GM18867 (cell line): ENCODE data around the gene HIPK2.
A peak's percentile ranks its signal among the peaks of the same experiment; 100 is the strongest.

ENCODE experiments used
- ATAC-seq: cut with Tn5 transposase; IDR thresholded peaks from one replicate; pipeline ENCODE4 v1.9.1; 2021; ENCODE audit warnings: mild to moderate bottlenecking, moderate library complexity; ENCODE audit not compliant: unreplicated experiment

The HIPK2 gene

GRCh38 chr7:139777948-139778841 lies at the start of gene HIPK2:
HIPK2 (minus strand) TSS chr7:139777998; CDS start chr7:139777623, 375 bp downstream.
- ATAC-seq = peak; percentile 76

GRCh38 chr7:139827042-139827441 lies 49.2 kb upstream of the HIPK2 start:
- ATAC-seq = no peak

GRCh38 chr7:139825666-139826290 lies 48.0 kb upstream of the HIPK2 start:
- ATAC-seq = no peak

GRCh38 chr7:139823959-139824521 lies 46.2 kb upstream of the HIPK2 start:
- no peak for ATAC-seq

GRCh38 chr7:139822855-139823254 lies 45.1 kb upstream of the HIPK2 start:
- no peak for ATAC-seq

GRCh38 chr7:139821349-139822105 lies 43.7 kb upstream of the HIPK2 start:
- no peak for ATAC-seq

- no peak for ATAC-seq
These were observed 42.3 kb upstream of the HIPK2 start for GRCh38 chr7:139820089-139820488.

GRCh38 chr7:139817249-139817648 lies 39.5 kb upstream of the HIPK2 start:
- ATAC-seq = no peak

GRCh38 chr7:139813689-139814088 lies 35.9 kb upstream of the HIPK2 start:
- no peak for ATAC-seq

GRCh38 chr7:139813151-139813550 lies 35.4 kb upstream of the HIPK2 start:
- no peak for ATAC-seq

- ATAC-seq = no peak
These were observed 33.3 kb upstream of the HIPK2 start for GRCh38 chr7:139811066-139811465.

- no peak for ATAC-seq
These were observed 31.1 kb upstream of the HIPK2 start for GRCh38 chr7:139808846-139809442.

- no peak for ATAC-seq
These were observed 30.6 kb upstream of the HIPK2 start for GRCh38 chr7:139808427-139808826.

GRCh38 chr7:139807009-139807408 lies 29.2 kb upstream of the HIPK2 start:
- ATAC-seq = no peak

- no peak for ATAC-seq
These were observed 26.8 kb upstream of the HIPK2 start for GRCh38 chr7:139804571-139804970.

GRCh38 chr7:139799586-139799985 lies 21.8 kb upstream of the HIPK2 start:
- ATAC-seq = no peak

GRCh38 chr7:139798892-139799291 lies 21.1 kb upstream of the HIPK2 start:
- ATAC-seq = no peak

- ATAC-seq = peak; percentile 65
These were observed 20.4 kb upstream of the HIPK2 start for GRCh38 chr7:139798221-139798620.

GRCh38 chr7:139797607-139798006 lies 19.8 kb upstream of the HIPK2 start:
- ATAC-seq = no peak

- no peak for ATAC-seq
These were observed 13.5 kb upstream of the HIPK2 start for GRCh38 chr7:139791316-139791715.

GRCh38 chr7:139784648-139785047 lies 6.8 kb upstream of the HIPK2 start:
- no peak for ATAC-seq
